Neural progenitor cell (in vitro differentiated cells): ENCODE measurements around the gene SCYGR4.

Experiments used
- CTCF ChIP-seq: fragments of 200-600 bp; sonication (generic); IDR thresholded peaks from 2 replicates; pipeline ENCODE4 v1.5.1; 2017; ENCODE audit warnings: antibody characterized with exemption, mild to moderate bottlenecking
- EZH2 ChIP-seq: fragments of 200-600 bp; sonication (generic); IDR thresholded peaks from 2 replicates; pipeline ENCODE4 v1.6.1; 2017; ENCODE audit warnings: antibody characterized with exemption, mild to moderate bottlenecking, moderate library complexity
- EZH2phosphoT487 ChIP-seq: fragments of 200-600 bp; sonication (generic); IDR thresholded peaks from 2 replicates; pipeline ENCODE4 v1.6.1; 2017; ENCODE audit warnings: antibody characterized with exemption

GRCh38 chr2:227582369-227582768, 34.9 kb upstream of the SCYGR4 start:
- TF ChIP-seq CTCF (no peak), EZH2 (no peak), EZH2phosphoT487 (no peak)
